Measurements from ENCODE around the gene FA2H. TPM values are rescaled to one million over a fixed set of nuclear protein-coding genes. Genes with fewer than 3 reads are reported as not detected.

FA2H gene
- total RNA-seq, 4 donors from 2014 or later, result 0.41 TPM; not detected in 3

DNA sequence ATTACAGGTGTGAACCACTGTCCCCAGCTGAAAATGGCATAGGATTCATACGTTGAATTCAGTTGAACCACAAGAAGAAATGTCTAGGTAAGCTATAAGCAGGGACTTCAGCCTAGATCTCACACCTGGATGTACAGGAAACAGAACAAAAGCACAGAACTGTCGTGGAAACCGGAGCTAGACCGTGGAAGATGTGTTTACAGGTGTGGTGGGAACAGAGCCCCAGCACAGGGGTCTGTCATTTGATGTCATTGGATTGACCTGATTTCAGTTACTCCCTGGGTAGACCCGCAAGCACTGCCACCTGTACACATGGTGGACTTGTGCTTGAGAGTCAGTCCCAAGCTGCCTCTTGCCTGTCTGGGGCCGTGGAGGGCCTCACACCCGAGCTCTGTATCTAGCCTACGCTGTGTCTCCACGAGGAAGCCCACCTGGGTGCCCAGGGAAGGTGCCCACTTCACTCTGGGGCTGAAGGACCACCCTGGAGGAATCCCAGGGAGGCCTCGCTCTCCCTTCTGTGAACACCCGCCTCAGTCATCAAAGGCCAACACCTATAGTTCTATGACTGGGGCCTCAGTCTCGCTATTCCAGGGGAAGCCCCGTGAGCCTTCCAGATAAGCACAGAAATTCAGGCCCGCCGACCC is 41.8 kb downstream of the FA2H start:
- TF ChIP-seq, protein P1, sequence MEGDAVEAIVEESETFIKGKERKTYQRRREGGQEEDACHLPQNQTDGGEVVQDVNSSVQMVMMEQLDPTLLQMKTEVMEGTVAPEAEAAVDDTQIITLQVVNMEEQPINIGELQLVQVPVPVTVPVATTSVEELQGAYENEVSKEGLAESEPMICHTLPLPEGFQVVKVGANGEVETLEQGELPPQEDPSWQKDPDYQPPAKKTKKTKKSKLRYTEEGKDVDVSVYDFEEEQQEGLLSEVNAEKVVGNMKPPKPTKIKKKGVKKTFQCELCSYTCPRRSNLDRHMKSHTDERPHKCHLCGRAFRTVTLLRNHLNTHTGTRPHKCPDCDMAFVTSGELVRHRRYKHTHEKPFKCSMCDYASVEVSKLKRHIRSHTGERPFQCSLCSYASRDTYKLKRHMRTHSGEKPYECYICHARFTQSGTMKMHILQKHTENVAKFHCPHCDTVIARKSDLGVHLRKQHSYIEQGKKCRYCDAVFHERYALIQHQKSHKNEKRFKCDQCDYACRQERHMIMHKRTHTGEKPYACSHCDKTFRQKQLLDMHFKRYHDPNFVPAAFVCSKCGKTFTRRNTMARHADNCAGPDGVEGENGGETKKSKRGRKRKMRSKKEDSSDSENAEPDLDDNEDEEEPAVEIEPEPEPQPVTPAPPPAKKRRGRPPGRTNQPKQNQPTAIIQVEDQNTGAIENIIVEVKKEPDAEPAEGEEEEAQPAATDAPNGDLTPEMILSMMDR (IDR thresholded peaks at IDR 0.05 in 4 of 5, conservative IDR thresholded peaks at IDR 0.05 in 1 of 5), result no peak
- TF ChIP-seq POLR2A (IDR thresholded peaks at IDR 0.05), result no peak
- no peak for ATAC-seq
- no peaks in the 10 kb centered on the region for H3K36me3 ChIP-seq
- no peaks in the 10 kb centered on the region for H3K9me3 ChIP-seq
- intact Hi-C loops (cut with DNase I; ENCODE audit: low total_unique reads), result no loop called here
- in situ Hi-C loops (cut with MboI; ENCODE audit: low sequenced_read_pairs in 4 of 4), result no loop called here
- H3K4me3 ChIP-seq, result no peak overlapping the region
- peaks cover 0 to under 1% (median 0%) of the 10 kb centered on the region in 3 donors for H3K27me3 ChIP-seq
- H3K4me1 ChIP-seq, result no peaks in the 10 kb centered on the region
- no peak overlapping the region for H3K27ac ChIP-seq
- no peak for DNase-seq

DNA sequence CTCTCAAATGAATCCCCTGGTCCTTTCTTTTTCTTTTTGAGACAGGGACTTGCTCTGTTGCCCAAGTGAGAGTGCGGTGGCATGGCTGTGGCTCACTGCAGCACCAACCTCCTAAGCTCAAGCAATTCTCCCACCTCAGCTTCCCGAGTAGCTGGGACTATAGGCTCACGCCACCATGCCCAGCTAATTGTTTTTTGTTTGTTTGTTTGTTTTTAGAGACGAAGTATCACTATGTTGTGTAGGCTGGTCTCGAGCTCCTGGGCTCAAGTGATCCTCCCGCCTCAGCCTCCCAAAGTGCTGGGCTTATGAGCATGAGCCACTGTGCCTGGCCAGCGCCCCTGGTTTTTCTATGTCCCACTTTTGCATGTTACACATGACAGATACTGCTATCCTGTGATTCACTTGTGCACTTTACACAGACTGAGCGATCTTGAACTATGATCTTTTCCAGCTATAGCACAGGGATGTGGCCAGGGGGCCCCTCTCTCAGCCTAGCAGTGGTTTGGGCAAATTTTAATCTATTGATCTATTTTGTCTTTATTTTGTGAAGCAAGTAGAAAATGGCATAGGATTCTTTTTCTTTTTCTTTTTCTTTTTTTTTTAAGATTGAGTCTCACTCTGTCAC is 42.7 kb downstream of the FA2H start:
- no peak overlapping the region for H3K27ac ChIP-seq
- TF ChIP-seq, protein P1 (IDR thresholded peaks at IDR 0.05 in 4 of 5, conservative IDR thresholded peaks at IDR 0.05 in 1 of 5), result no peak
- TF ChIP-seq POLR2A (IDR thresholded peaks at IDR 0.05), result no peak
- intact Hi-C loops (cut with DNase I; ENCODE audit: low total_unique reads) (no loop called here), in situ Hi-C loops (cut with MboI; ENCODE audit: low sequenced_read_pairs in 4 of 4) (no loop called here)
- H3K27me3 ChIP-seq, result peaks cover 0 to 2% (median 0%) of the 10 kb centered on the region in 3 donors
- H3K4me3 ChIP-seq, result no peak overlapping the region
- no peaks in the 10 kb centered on the region for H3K4me1 ChIP-seq
- H3K36me3 ChIP-seq, result no peaks in the 10 kb centered on the region
- no peak for DNase-seq
- ATAC-seq, result no peak
- no peaks in the 10 kb centered on the region for H3K9me3 ChIP-seq

DNA sequence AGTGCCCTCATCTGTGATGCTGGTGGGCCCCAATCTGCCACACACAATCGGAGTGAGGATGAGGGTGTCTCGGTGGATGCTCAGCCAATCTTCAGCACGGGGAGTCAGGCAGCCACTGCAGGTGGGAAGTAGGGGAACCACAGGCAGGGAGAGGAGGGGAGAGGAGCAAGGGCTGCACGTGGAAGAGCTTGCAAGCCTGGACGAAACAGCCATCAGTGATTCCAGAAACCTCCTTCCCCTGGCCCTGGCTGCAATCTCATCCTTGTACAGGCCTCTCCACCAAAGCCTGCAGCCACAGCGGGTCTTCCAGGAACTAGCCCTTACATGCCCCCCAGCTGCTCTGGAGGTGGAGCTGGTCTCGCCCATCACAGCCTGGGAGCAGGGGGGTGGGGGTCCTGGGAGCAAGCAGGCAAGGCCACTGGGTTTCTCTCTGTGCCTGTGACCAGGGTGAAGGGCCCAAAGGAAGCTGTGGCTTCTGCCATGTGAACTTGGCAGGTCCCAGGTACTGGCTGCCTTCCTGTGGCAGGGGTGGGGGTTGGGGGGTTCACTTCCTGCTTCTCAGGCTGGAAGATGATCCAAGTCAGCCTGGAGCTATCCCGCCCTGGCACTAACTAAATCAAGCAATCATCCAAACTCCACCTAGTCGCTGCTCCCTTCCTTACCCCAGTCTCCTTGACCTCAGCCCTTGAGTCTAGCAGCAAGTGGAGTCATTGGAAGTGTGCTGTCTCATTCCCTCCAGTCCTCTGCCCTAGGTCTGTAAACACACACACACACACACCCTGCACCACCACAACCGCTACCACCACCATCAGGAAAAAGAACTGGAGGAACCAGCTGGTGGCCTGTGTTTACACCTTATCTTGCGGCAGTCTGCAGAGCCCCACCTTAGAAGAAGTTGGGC is 44.6 kb downstream of the FA2H start:
- Histone ChIP-seq H3K36me3 (no peaks in the 10 kb centered on the region), H3K4me3 (no peak overlapping the region), H3K9me3 (no peaks in the 10 kb centered on the region), H3K27ac (no peak overlapping the region), H3K4me1 (no peaks in the 10 kb centered on the region), H3K27me3 (peaks cover 0 to 7% (median 0%) of the 10 kb centered on the region in 3 donors)
- ATAC-seq, result no peak
- DNase-seq, result no peak
- intact Hi-C loops (cut with DNase I; ENCODE audit: low total_unique reads) (loop anchor here (10.0 kb wide), 1 partner anchor 85 kb away; no protein-coding TSS in a partner anchor), in situ Hi-C loops (cut with MboI; ENCODE audit: low sequenced_read_pairs in 4 of 4) (no loop called here)
- TF ChIP-seq, protein P1 (IDR thresholded peaks at IDR 0.05 in 4 of 5, conservative IDR thresholded peaks at IDR 0.05 in 1 of 5), result no peak
- no peak for TF ChIP-seq POLR2A (IDR thresholded peaks at IDR 0.05)

DNA sequence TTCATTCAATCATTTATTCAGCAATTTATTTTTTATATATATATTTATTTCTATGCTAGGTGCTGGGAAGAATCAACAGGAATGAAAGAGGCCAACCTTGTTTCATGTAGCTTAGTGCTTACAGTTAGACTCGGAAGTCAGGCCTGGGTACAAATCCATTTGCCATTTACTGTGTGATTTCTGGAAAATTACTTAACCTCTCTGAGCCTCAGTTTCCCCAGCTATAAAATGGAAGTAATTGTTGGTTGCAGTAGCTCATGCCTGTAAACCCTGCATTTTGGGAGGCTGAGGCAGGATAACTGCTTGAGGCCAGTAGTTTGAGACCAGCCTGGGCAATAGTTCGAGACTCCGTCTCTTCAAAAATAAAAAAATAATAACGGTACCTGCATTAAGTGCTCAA is 46.7 kb downstream of the FA2H start:
- DNase-seq, result no peak
- TF ChIP-seq POLR2A (IDR thresholded peaks at IDR 0.05), result no peak
- TF ChIP-seq, protein P1 (IDR thresholded peaks at IDR 0.05 in 4 of 5, conservative IDR thresholded peaks at IDR 0.05 in 1 of 5), result no peak
- intact Hi-C loops (cut with DNase I; ENCODE audit: low total_unique reads) (loop anchor here (10.0 kb wide), 1 partner anchor 87 kb away; no protein-coding TSS in a partner anchor), in situ Hi-C loops (cut with MboI; ENCODE audit: low sequenced_read_pairs in 4 of 4) (no loop called here)
- no peaks in the 10 kb centered on the region for H3K36me3 ChIP-seq
- H3K27me3 ChIP-seq, result peaks cover 0 to 7% (median 0%) of the 10 kb centered on the region in 3 donors
- no peaks in the 10 kb centered on the region for H3K4me1 ChIP-seq
- no peak overlapping the region for H3K4me3 ChIP-seq
- no peak overlapping the region for H3K27ac ChIP-seq
- no peak for ATAC-seq
- H3K9me3 ChIP-seq, result no peaks in the 10 kb centered on the region

Data from gastrocnemius medialis (tissue), 4 donors.